WTC11 (cell line): Measurements from ENCODE around the gene COL20A1. TPM values are rescaled to one million over a fixed set of nuclear protein-coding genes. Genes with fewer than 3 reads are reported as not detected.

Experiments used
- ATAC-seq: fragments of 200-7000 bp; cut with Tn5 transposase; 2 replicates; pipeline ENCODE4 v1.10.0; 2021; ENCODE audit warnings: mild to moderate bottlenecking, moderate library complexity
- CTCF ChIA-PET: fragments of 300-600 bp; sonication (Branson Sonifier 250); formaldehyde crosslinking; loops from one replicate; lab custom pipeline; 2021; ENCODE audit warnings: antibody characterized with exemption; lab: Charles Lee
- POLR2A ChIA-PET: fragments of 350-600 bp; sonication (Branson Sonifier 250); formaldehyde crosslinking; loops from one replicate; lab custom pipeline; 2021; ENCODE audit warnings: antibody characterized with exemption; lab: Charles Lee
- DNase-seq: peaks from one replicate; pipeline ENCODE4 v3.0.0; 2021; ENCODE audit warnings: low spot score
- H3K27ac Mint-ChIP-seq: 2 replicates; pipeline ENCODE4 v1.8.0; 2021; ENCODE audit warnings: mixed read lengths
- H3K27me3 Mint-ChIP-seq: 2 replicates; pipeline ENCODE4 v1.8.0; 2021; ENCODE audit warnings: low read depth, mild to moderate bottlenecking, moderate library complexity, mixed read lengths
- H3K36me3 Mint-ChIP-seq: 2 replicates; pipeline ENCODE4 v1.8.0; 2021; ENCODE audit warnings: mixed read lengths
- H3K4me1 Mint-ChIP-seq: 2 replicates; pipeline ENCODE4 v1.8.0; 2022; ENCODE audit warnings: mixed read lengths
- H3K4me3 Mint-ChIP-seq: 2 replicates; pipeline ENCODE4 v1.8.0; 2021; ENCODE audit warnings: mild to moderate bottlenecking, moderate library complexity, mixed read lengths
- H3K9me3 Mint-ChIP-seq: 2 replicates; pipeline ENCODE4 v1.8.0; 2021; ENCODE audit warnings: mixed read lengths
- AFF4 ChIP-seq: sonication (generic); formaldehyde crosslinking; IDR thresholded peaks from 2 replicates; pipeline ENCODE4 v1.8.1; 2023; ENCODE audit warnings: mild to moderate bottlenecking, missing genetic modification reagents, borderline replicate concordance
- ATF1 ChIP-seq: sonication (generic); formaldehyde crosslinking; IDR thresholded peaks from 2 replicates; pipeline ENCODE4 v1.8.1; 2023; ENCODE audit warnings: mild to moderate bottlenecking, moderate library complexity, missing genetic modification reagents
- ETV6 ChIP-seq: sonication (generic); formaldehyde crosslinking; IDR thresholded peaks from 2 replicates; pipeline ENCODE4 v1.8.1; 2022; ENCODE audit warnings: mild to moderate bottlenecking, missing genetic modification reagents
- GRHL2 ChIP-seq: fragments of 250-450 bp; sonication (Bioruptor Pico); IDR thresholded peaks from 2 replicates; pipeline ENCODE4 v1.8.0; 2022; ENCODE audit warnings: mild to moderate bottlenecking, moderate library complexity; ENCODE audit not compliant: insufficient replicate concordance, severe bottlenecking
- JAZF1 ChIP-seq: fragments of 250-450 bp; sonication (Bioruptor Pico); IDR thresholded peaks from 2 replicates; pipeline ENCODE4 v1.9.0; 2021; ENCODE audit warnings: moderate library complexity, mild to moderate bottlenecking, inconsistent platforms
- MYBL2 ChIP-seq: sonication (generic); formaldehyde crosslinking; IDR thresholded peaks from 2 replicates; pipeline ENCODE4 v1.8.1; 2023; ENCODE audit warnings: mild to moderate bottlenecking, moderate library complexity, missing genetic modification reagents
- NR1H2 ChIP-seq: sonication (generic); formaldehyde crosslinking; IDR thresholded peaks from 2 replicates; pipeline ENCODE4 v1.9.0; 2021; ENCODE audit warnings: mild to moderate bottlenecking, moderate library complexity, missing genetic modification reagents
- TP53 ChIP-seq: sonication (generic); formaldehyde crosslinking; IDR thresholded peaks from 2 replicates; pipeline ENCODE4 v1.8.1; 2023; ENCODE audit warnings: mild to moderate bottlenecking, missing genetic modification reagents
- USF2 ChIP-seq: sonication (generic); formaldehyde crosslinking; IDR thresholded peaks from 2 replicates; pipeline ENCODE4 v1.8.1; 2023; ENCODE audit warnings: mild to moderate bottlenecking, missing genetic modification reagents, moderate library complexity
- ZNF121 ChIP-seq: sonication (generic); formaldehyde crosslinking; IDR thresholded peaks from 2 replicates; pipeline ENCODE4 v1.8.0; 2023; ENCODE audit warnings: missing genetic modification reagents
- total RNA-seq: library from RNA; stranded (reverse); gene quantifications from 3 replicates; pipeline ENCODE4 v1.2.3, GENCODE V29; 2021
- TF ChIP-seq, protein P1 (sequence below): fragments of 250-450 bp; sonication (Bioruptor Pico); conservative IDR thresholded peaks from 2 replicates; pipeline ENCODE4 v1.9.0; 2021; ENCODE audit warnings: mild to moderate bottlenecking
- TF ChIP-seq, protein P2 (sequence below): sonication (generic); formaldehyde crosslinking; IDR thresholded peaks from 2 replicates; pipeline ENCODE4 v1.8.1; 2022; ENCODE audit warnings: mild to moderate bottlenecking, missing genetic modification reagents, moderate library complexity, borderline replicate concordance
- TF ChIP-seq, protein P3 (sequence below): sonication (generic); formaldehyde crosslinking; IDR thresholded peaks from 2 replicates; pipeline ENCODE4 v1.8.1; 2022; ENCODE audit warnings: low read depth, missing genetic modification reagents, borderline replicate concordance
- TF ChIP-seq, protein P4 (sequence below): sonication (generic); formaldehyde crosslinking; IDR thresholded peaks from 2 replicates; pipeline ENCODE4 v1.8.1; 2023; ENCODE audit warnings: mild to moderate bottlenecking, missing genetic modification reagents

Gene COL20A1
- total RNA-seq, 1 experiment from 2014 or later, result 1.3 TPM

GRCh38 chr20:63351326-63351700 lies 58.3 kb downstream of the COL20A1 start (continued):
- no peak for TF ChIP-seq USF2 (CRISPR knock-in tag)
- TF ChIP-seq, protein P1, sequence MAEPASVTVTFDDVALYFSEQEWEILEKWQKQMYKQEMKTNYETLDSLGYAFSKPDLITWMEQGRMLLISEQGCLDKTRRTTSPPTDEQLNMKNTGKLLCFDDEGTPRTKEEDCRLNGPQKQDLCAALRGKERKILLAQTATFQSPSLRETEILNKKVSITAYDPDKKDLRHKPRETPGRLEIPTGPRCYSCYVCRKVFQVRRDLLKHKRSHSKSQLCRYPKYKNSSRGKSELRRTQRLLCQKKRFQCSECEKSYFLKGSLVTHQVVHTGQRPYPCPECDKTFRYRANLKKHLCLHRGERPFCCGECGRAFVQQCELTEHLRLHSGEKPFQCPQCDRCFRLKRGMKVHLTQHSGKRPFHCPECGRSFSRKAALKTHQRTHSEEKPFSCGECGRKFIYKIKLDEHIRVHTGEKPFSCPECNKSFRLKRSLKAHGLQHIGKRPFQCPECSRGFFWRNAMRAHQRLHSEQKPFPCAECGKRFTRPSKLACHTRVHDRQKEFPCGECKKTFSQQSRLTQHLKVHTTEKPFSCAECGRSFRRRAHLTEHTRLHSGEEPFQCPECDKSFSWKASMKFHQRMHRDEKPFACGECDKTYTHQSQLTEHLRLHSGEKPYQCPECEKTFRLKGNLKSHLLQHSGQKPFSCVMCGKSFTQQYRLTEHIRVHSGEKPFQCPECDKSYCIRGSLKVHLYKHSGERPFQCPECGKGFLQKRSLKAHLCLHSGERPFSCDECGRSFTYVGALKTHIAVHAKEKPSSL, result no peak

- CTCF ChIA-PET, result interaction anchor here (0.6 to 3.9 kb wide), 13 partner anchors 10 to 186 kb away, joined by 3 to 20 read pairs (median 4); partner anchors contain the start of genes CHRNA4 and PTK6
- ATAC-seq, result peak; percentile 87
Observed at GRCh38 chr20:63351811-63352591, 59.0 kb downstream of the COL20A1 start.

GRCh38 chr20:63352811-63353221 lies 59.8 kb downstream of the COL20A1 start:
- Mint-ChIP-seq H3K9me3 (peaks cover 11% of the 10 kb centered on the region), H3K4me3 (no peak overlapping the region), H3K27me3 (no peaks in the 10 kb centered on the region), H3K36me3 (peaks cover 2% of the 10 kb centered on the region; the same call in 1 of the 2 replicates), H3K4me1 (peaks cover 6% of the 10 kb centered on the region), H3K27ac (no peak overlapping the region)
- ChIA-PET POLR2A (no interaction called here), CTCF (interaction anchor here (0.7 to 3.9 kb wide), 10 partner anchors 9 to 122 kb away, joined by 3 to 20 read pairs (median 4); partner anchors contain the start of gene CHRNA4)
- ATAC-seq (peak; percentile 13), DNase-seq (no peak)
- TF ChIP-seq JAZF1 (CRISPR knock-in tag), result no peak

More at GRCh38 chr20:63351811-63352591, 59.0 kb downstream of the COL20A1 start:
- DNase-seq, result peak; percentile 79
- peaks cover 2% of the 10 kb centered on the region; the same call in 1 of the 2 replicates for H3K36me3 Mint-ChIP-seq
- peaks cover 6% of the 10 kb centered on the region for H3K4me1 Mint-ChIP-seq
- POLR2A ChIA-PET, result interaction anchor here (0.7 kb wide), 1 partner anchor 108 kb away, joined by 3 read pairs; no protein-coding TSS in a partner anchor
- TF ChIP-seq, protein P2, sequence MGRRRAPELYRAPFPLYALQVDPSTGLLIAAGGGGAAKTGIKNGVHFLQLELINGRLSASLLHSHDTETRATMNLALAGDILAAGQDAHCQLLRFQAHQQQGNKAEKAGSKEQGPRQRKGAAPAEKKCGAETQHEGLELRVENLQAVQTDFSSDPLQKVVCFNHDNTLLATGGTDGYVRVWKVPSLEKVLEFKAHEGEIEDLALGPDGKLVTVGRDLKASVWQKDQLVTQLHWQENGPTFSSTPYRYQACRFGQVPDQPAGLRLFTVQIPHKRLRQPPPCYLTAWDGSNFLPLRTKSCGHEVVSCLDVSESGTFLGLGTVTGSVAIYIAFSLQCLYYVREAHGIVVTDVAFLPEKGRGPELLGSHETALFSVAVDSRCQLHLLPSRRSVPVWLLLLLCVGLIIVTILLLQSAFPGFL (CRISPR knock-in tag), result no peak
- TF ChIP-seq ETV6 (CRISPR knock-in tag) (no peak), ZNF121 (CRISPR knock-in tag) (peak; percentile 82), TP53 (CRISPR knock-in tag) (peak; percentile 40; the same call in 1 of the 2 replicates)
- H3K27me3 Mint-ChIP-seq, result no peaks in the 10 kb centered on the region
- no peak overlapping the region for H3K4me3 Mint-ChIP-seq
- no peak overlapping the region for H3K27ac Mint-ChIP-seq
- H3K9me3 Mint-ChIP-seq, result peaks cover 11% of the 10 kb centered on the region

- POLR2A ChIA-PET, result no interaction called here
- Mint-ChIP-seq H3K36me3 (peaks cover 2% of the 10 kb centered on the region; the same call in 1 of the 2 replicates), H3K4me3 (no peak overlapping the region), H3K9me3 (peaks cover 11% of the 10 kb centered on the region), H3K27ac (peak overlapping the region; percentile 49), H3K27me3 (peaks cover 1% of the 10 kb centered on the region), H3K4me1 (peaks cover 6% of the 10 kb centered on the region)
- CTCF ChIA-PET, result no interaction called here
- DNase-seq (no peak), ATAC-seq (no peak)
- TF ChIP-seq ATF1 (CRISPR knock-in tag) (no peak), NR1H2 (CRISPR knock-in tag) (no peak), AFF4 (CRISPR knock-in tag) (no peak), MYBL2 (no peak), GRHL2 (CRISPR knock-in tag) (no peak)
- TF ChIP-seq, protein P3, sequence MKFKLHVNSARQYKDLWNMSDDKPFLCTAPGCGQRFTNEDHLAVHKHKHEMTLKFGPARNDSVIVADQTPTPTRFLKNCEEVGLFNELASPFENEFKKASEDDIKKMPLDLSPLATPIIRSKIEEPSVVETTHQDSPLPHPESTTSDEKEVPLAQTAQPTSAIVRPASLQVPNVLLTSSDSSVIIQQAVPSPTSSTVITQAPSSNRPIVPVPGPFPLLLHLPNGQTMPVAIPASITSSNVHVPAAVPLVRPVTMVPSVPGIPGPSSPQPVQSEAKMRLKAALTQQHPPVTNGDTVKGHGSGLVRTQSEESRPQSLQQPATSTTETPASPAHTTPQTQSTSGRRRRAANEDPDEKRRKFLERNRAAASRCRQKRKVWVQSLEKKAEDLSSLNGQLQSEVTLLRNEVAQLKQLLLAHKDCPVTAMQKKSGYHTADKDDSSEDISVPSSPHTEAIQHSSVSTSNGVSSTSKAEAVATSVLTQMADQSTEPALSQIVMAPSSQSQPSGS (CRISPR knock-in tag), result no peak
- TF ChIP-seq, protein P4, sequence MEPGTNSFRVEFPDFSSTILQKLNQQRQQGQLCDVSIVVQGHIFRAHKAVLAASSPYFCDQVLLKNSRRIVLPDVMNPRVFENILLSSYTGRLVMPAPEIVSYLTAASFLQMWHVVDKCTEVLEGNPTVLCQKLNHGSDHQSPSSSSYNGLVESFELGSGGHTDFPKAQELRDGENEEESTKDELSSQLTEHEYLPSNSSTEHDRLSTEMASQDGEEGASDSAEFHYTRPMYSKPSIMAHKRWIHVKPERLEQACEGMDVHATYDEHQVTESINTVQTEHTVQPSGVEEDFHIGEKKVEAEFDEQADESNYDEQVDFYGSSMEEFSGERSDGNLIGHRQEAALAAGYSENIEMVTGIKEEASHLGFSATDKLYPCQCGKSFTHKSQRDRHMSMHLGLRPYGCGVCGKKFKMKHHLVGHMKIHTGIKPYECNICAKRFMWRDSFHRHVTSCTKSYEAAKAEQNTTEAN, result no peak
Observed at GRCh38 chr20:63354636-63355350, 61.8 kb downstream of the COL20A1 start.
